WTC11 (cell line): Measurements from ENCODE around the gene SLC22A12. TPM values are rescaled to one million over a fixed set of nuclear protein-coding genes. Genes with fewer than 3 reads are reported as not detected.

Experiments
- ATAC-seq: fragments of 200-7000 bp; cut with Tn5 transposase; 2 replicates; pipeline ENCODE4 v1.10.0; 2021; ENCODE audit warnings: mild to moderate bottlenecking, moderate library complexity
- CTCF ChIA-PET: fragments of 300-600 bp; sonication (Branson Sonifier 250); formaldehyde crosslinking; loops from one replicate; lab custom pipeline; 2021; ENCODE audit warnings: antibody characterized with exemption; lab: Charles Lee
- POLR2A ChIA-PET: fragments of 350-600 bp; sonication (Branson Sonifier 250); formaldehyde crosslinking; loops from one replicate; lab custom pipeline; 2021; ENCODE audit warnings: antibody characterized with exemption; lab: Charles Lee
- DNase-seq: peaks from one replicate; pipeline ENCODE4 v3.0.0; 2021; ENCODE audit warnings: low spot score
- H3K27ac Mint-ChIP-seq: 2 replicates; pipeline ENCODE4 v1.8.0; 2021; ENCODE audit warnings: mixed read lengths
- H3K27me3 Mint-ChIP-seq: 2 replicates; pipeline ENCODE4 v1.8.0; 2021; ENCODE audit warnings: low read depth, mild to moderate bottlenecking, moderate library complexity, mixed read lengths
- H3K36me3 Mint-ChIP-seq: 2 replicates; pipeline ENCODE4 v1.8.0; 2021; ENCODE audit warnings: mixed read lengths
- H3K4me1 Mint-ChIP-seq: 2 replicates; pipeline ENCODE4 v1.8.0; 2022; ENCODE audit warnings: mixed read lengths
- H3K4me3 Mint-ChIP-seq: 2 replicates; pipeline ENCODE4 v1.8.0; 2021; ENCODE audit warnings: mild to moderate bottlenecking, moderate library complexity, mixed read lengths
- H3K9me3 Mint-ChIP-seq: 2 replicates; pipeline ENCODE4 v1.8.0; 2021; ENCODE audit warnings: mixed read lengths
- ATF1 ChIP-seq: sonication (generic); formaldehyde crosslinking; IDR thresholded peaks from 2 replicates; pipeline ENCODE4 v1.8.1; 2023; ENCODE audit warnings: mild to moderate bottlenecking, moderate library complexity, missing genetic modification reagents
- CBFB ChIP-seq: sonication (generic); formaldehyde crosslinking; IDR thresholded peaks from 2 replicates; pipeline ENCODE4 v1.8.1; 2022; ENCODE audit warnings: mild to moderate bottlenecking, low read depth, missing genetic modification reagents
- E2F5 ChIP-seq: sonication (generic); formaldehyde crosslinking; IDR thresholded peaks from 2 replicates; pipeline ENCODE4 v1.8.1; 2022; ENCODE audit warnings: mild to moderate bottlenecking, moderate library complexity, missing genetic modification reagents
- ERG ChIP-seq: fragments of 250-450 bp; sonication (Bioruptor Pico); IDR thresholded peaks from 2 replicates; pipeline ENCODE4 v1.8.0; 2021; ENCODE audit warnings: mild to moderate bottlenecking
- FOXJ3 ChIP-seq: sonication (generic); formaldehyde crosslinking; IDR thresholded peaks from 2 replicates; pipeline ENCODE4 v1.9.0; 2021; ENCODE audit warnings: missing genetic modification reagents, mild to moderate bottlenecking, borderline replicate concordance
- GABPB1 ChIP-seq: sonication (generic); formaldehyde crosslinking; IDR thresholded peaks from 2 replicates; pipeline ENCODE4 v1.8.1; 2023; ENCODE audit warnings: mild to moderate bottlenecking, missing genetic modification reagents
- MAX ChIP-seq: sonication (generic); formaldehyde crosslinking; IDR thresholded peaks from 2 replicates; pipeline ENCODE4 v1.8.0; 2022; ENCODE audit warnings: mild to moderate bottlenecking, missing genetic modification reagents
- PREB ChIP-seq: sonication (generic); formaldehyde crosslinking; IDR thresholded peaks from 2 replicates; pipeline ENCODE4 v1.8.1; 2022; ENCODE audit warnings: mild to moderate bottlenecking, missing genetic modification reagents, moderate library complexity, borderline replicate concordance
- RELA ChIP-seq: sonication (generic); formaldehyde crosslinking; IDR thresholded peaks from 2 replicates; pipeline ENCODE4 v1.8.1; 2022; ENCODE audit warnings: missing genetic modification reagents, mild to moderate bottlenecking, borderline replicate concordance
- RORB ChIP-seq: fragments of 250-450 bp; sonication (Bioruptor Pico); IDR thresholded peaks from 2 replicates; pipeline ENCODE4 v1.9.0; 2021; ENCODE audit warnings: mild to moderate bottlenecking
- SMAD3 ChIP-seq: sonication (generic); formaldehyde crosslinking; IDR thresholded peaks from 2 replicates; pipeline ENCODE4 v1.8.0; 2022; ENCODE audit warnings: missing genetic modification reagents, mild to moderate bottlenecking, borderline replicate concordance
- SOX15 ChIP-seq: fragments of 250-450 bp; sonication (Bioruptor Pico); IDR thresholded peaks from 2 replicates; pipeline ENCODE4 v1.9.0; 2021; ENCODE audit warnings: mild to moderate bottlenecking
- SP1 ChIP-seq: sonication (generic); formaldehyde crosslinking; conservative IDR thresholded peaks from 2 replicates; pipeline ENCODE4 v1.8.1; 2022; ENCODE audit warnings: missing genetic modification reagents
- TEAD4 ChIP-seq: sonication (generic); formaldehyde crosslinking; IDR thresholded peaks from 2 replicates; pipeline ENCODE4 v1.8.0; 2022; ENCODE audit warnings: mild to moderate bottlenecking, missing genetic modification reagents
- ZNF121 ChIP-seq: sonication (generic); formaldehyde crosslinking; IDR thresholded peaks from 2 replicates; pipeline ENCODE4 v1.8.0; 2023; ENCODE audit warnings: missing genetic modification reagents
- ZNF138 ChIP-seq: sonication (generic); formaldehyde crosslinking; conservative IDR thresholded peaks from 2 replicates; pipeline ENCODE4 v1.8.1; 2022; ENCODE audit warnings: mild to moderate bottlenecking, moderate library complexity, missing genetic modification reagents
- ZNF219 ChIP-seq: sonication (generic); formaldehyde crosslinking; IDR thresholded peaks from 2 replicates; pipeline ENCODE4 v1.8.0; 2023; ENCODE audit warnings: missing genetic modification reagents, mild to moderate bottlenecking, borderline replicate concordance
- ZNF263 ChIP-seq: sonication (generic); formaldehyde crosslinking; IDR thresholded peaks from 2 replicates; pipeline ENCODE4 v1.8.1; 2022; ENCODE audit warnings: low read depth, mild to moderate bottlenecking, moderate library complexity, missing genetic modification reagents
- ZNF317 ChIP-seq: sonication (generic); formaldehyde crosslinking; IDR thresholded peaks from 2 replicates; pipeline ENCODE4 v1.8.1; 2023; ENCODE audit warnings: low read depth, mild to moderate bottlenecking, moderate library complexity, missing genetic modification reagents, borderline replicate concordance
- ZNF416 ChIP-seq: fragments of 250-450 bp; sonication (Bioruptor Pico); IDR thresholded peaks from 2 replicates; pipeline ENCODE4 v1.9.0; 2021; ENCODE audit warnings: mild to moderate bottlenecking, inconsistent platforms
- ZNF423 ChIP-seq: fragments of 250-450 bp; sonication (Bioruptor Pico); IDR thresholded peaks from 2 replicates; pipeline ENCODE4 v2.1.2; 2022; ENCODE audit warnings: mild to moderate bottlenecking, moderate library complexity
- total RNA-seq: library from RNA; stranded (reverse); gene quantifications from 3 replicates; pipeline ENCODE4 v1.2.3, GENCODE V29; 2021
- TF ChIP-seq, protein P1 (sequence below): sonication (generic); formaldehyde crosslinking; IDR thresholded peaks from 2 replicates; pipeline ENCODE4 v1.8.0; 2022; ENCODE audit warnings: mild to moderate bottlenecking, missing genetic modification reagents
- TF ChIP-seq, protein P2 (sequence below): sonication (generic); formaldehyde crosslinking; IDR thresholded peaks from 2 replicates; pipeline ENCODE4 v1.8.1; 2023; ENCODE audit warnings: mild to moderate bottlenecking, missing genetic modification reagents

SLC22A12 gene
- total RNA-seq, 1 experiment from 2014 or later, result not detected

- no peaks in the 10 kb centered on the region for H3K4me1 Mint-ChIP-seq
- no peak for TF ChIP-seq ERG (CRISPR knock-in tag)
- ChIA-PET CTCF (interaction anchor here (1.1 to 1.5 kb wide), 3 partner anchors 32 to 149 kb away, joined by 3 to 5 read pairs (median 4); no protein-coding TSS in a partner anchor), POLR2A (no interaction called here)
- no peaks in the 10 kb centered on the region for H3K36me3 Mint-ChIP-seq
- no peak overlapping the region for H3K27ac Mint-ChIP-seq
- H3K27me3 Mint-ChIP-seq, result no peaks in the 10 kb centered on the region; the same call in 1 of the 2 replicates
- DNase-seq, result no peak
- H3K9me3 Mint-ChIP-seq, result no peaks in the 10 kb centered on the region
- ATAC-seq, result no peak
- no peak overlapping the region for H3K4me3 Mint-ChIP-seq
These were observed 6.7 kb downstream of the SLC22A12 start for GRCh38 chr11:64597671-64598101.

DNA sequence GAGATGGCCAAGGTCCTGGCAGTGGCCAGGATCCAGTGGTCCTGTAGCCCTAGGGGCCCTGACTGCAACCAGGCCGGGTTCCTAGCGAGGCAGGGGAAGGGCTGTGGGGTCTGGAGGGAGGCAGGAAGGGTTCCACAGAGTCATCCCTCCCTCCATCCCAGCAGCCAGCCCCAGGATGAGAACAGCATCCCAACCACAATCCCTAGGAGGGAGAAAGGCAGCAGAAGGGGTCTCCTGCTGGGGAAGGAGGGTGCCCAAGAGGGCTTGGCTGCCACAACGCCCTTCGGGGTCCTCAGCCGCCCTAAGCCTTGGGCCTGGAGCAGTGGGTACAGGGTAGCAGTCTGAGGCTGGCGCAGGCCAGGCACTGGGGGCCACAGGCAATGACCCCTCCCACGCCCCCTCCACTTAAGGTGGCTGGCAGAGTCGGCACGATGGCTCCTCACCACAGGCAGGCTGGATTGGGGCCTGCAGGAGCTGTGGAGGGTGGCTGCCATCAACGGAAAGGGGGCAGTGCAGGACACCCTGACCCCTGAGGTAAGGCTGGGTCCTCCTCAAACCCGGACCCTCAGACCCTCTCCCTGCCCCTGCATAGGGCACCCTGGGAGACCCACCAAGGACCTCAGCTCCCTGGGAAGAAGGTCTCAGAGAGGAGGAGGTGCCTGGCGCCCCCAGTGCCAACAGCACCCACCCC is 7.2 kb downstream of the SLC22A12 start:
- ChIA-PET CTCF (interaction anchor here (1.1 to 1.5 kb wide), 2 partner anchors 32 to 53 kb away, joined by 3 to 5 read pairs; no protein-coding TSS in a partner anchor), POLR2A (no interaction called here)
- Mint-ChIP-seq H3K4me1 (no peaks in the 10 kb centered on the region), H3K27me3 (no peaks in the 10 kb centered on the region; the same call in 1 of the 2 replicates), H3K36me3 (no peaks in the 10 kb centered on the region), H3K27ac (no peak overlapping the region), H3K9me3 (no peaks in the 10 kb centered on the region), H3K4me3 (no peak overlapping the region)
- ATAC-seq (no peak), DNase-seq (no peak)
- TF ChIP-seq ZNF423 (CRISPR knock-in tag), result no peak
- no peak for TF ChIP-seq PREB (CRISPR knock-in tag)
- TF ChIP-seq ZNF138 (CRISPR knock-in tag), result no peak
- no peak for TF ChIP-seq SP1 (CRISPR knock-in tag)
- no peak for TF ChIP-seq ZNF219 (CRISPR knock-in tag)
- no peak for TF ChIP-seq RELA (CRISPR knock-in tag)
- TF ChIP-seq ZNF263, result no peak

DNA sequence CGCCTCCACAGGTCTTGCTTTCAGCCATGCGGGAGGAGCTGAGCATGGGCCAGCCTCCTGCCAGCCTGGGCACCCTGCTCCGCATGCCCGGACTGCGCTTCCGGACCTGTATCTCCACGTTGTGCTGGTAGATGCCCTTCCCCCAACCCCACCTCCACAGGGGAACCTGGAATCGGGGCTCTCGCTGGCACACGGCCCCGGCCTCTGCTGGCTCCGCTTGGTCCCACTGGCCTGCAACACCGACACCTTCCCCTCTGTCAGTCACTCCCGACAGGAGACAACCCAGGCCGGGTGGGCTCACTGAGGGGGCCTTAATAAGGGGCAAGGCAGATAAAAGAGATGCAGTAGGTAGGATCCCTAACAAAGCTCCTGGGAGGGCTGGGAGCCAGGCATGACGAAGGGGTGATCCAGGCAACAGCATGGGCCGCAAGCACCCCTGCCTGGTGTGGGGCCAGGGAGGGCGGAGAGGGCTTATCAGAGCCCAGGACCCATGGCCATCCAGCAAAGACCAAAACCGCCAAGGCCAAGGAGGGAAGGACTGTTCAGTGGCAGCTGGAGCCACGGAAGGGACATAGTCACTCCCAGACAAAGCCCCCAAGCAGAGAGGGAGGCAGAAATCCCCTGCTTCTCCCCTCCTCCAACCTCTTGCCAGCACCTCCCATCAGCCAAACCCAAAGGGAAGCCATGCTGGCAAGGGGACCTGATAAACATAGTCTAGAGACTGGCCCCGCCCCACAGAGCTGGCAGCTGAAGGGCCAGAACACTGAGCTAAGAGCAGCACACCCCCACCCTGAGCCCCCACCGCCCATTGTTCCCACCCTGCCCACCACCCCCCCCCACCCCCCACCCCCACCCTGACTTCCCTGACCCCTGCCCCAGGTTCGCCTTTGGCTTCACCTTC is 8.0 kb downstream of the SLC22A12 start:
- DNase-seq (no peak), ATAC-seq (no peak)
- ChIA-PET CTCF (interaction anchor here (1.0 to 1.1 kb wide), 2 partner anchors 52 to 110 kb away, joined by 3 read pairs; no protein-coding TSS in a partner anchor), POLR2A (no interaction called here)
- no peaks in the 10 kb centered on the region for H3K4me1 Mint-ChIP-seq
- H3K9me3 Mint-ChIP-seq, result no peaks in the 10 kb centered on the region
- H3K4me3 Mint-ChIP-seq, result no peak overlapping the region
- no peaks in the 10 kb centered on the region for H3K36me3 Mint-ChIP-seq
- no peaks in the 10 kb centered on the region; the same call in 1 of the 2 replicates for H3K27me3 Mint-ChIP-seq
- H3K27ac Mint-ChIP-seq, result no peak overlapping the region
- TF ChIP-seq ATF1 (CRISPR knock-in tag) (no peak), RORB (CRISPR knock-in tag) (no peak), ZNF416 (CRISPR knock-in tag) (no peak), FOXJ3 (CRISPR knock-in tag) (no peak), ZNF121 (CRISPR knock-in tag) (no peak), MAX (CRISPR knock-in tag) (no peak), E2F5 (CRISPR knock-in tag) (no peak), CBFB (CRISPR knock-in tag) (no peak), TEAD4 (CRISPR knock-in tag) (no peak), GABPB1 (CRISPR knock-in tag) (no peak), ZNF317 (CRISPR knock-in tag) (no peak), SMAD3 (no peak), SOX15 (CRISPR knock-in tag) (no peak)
- TF ChIP-seq, protein P1, sequence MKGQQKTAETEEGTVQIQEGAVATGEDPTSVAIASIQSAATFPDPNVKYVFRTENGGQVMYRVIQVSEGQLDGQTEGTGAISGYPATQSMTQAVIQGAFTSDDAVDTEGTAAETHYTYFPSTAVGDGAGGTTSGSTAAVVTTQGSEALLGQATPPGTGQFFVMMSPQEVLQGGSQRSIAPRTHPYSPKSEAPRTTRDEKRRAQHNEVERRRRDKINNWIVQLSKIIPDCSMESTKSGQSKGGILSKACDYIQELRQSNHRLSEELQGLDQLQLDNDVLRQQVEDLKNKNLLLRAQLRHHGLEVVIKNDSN (CRISPR knock-in tag), result no peak
- TF ChIP-seq, protein P2, sequence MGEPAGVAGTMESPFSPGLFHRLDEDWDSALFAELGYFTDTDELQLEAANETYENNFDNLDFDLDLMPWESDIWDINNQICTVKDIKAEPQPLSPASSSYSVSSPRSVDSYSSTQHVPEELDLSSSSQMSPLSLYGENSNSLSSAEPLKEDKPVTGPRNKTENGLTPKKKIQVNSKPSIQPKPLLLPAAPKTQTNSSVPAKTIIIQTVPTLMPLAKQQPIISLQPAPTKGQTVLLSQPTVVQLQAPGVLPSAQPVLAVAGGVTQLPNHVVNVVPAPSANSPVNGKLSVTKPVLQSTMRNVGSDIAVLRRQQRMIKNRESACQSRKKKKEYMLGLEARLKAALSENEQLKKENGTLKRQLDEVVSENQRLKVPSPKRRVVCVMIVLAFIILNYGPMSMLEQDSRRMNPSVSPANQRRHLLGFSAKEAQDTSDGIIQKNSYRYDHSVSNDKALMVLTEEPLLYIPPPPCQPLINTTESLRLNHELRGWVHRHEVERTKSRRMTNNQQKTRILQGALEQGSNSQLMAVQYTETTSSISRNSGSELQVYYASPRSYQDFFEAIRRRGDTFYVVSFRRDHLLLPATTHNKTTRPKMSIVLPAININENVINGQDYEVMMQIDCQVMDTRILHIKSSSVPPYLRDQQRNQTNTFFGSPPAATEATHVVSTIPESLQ (CRISPR knock-in tag), result no peak
